HG03135 (cell line): ENCODE measurements around the gene SPINK6.

Experiments
- ATAC-seq: cut with Tn5 transposase; IDR thresholded peaks from one replicate; pipeline ENCODE4 v1.9.1; 2021; ENCODE audit warnings: mild to moderate bottlenecking, moderate library complexity; ENCODE audit not compliant: unreplicated experiment

Gene SPINK6

GRCh38 chr5:148221508-148221907, 18.7 kb downstream of the SPINK6 start:
- ATAC-seq, result no peak

DNA sequence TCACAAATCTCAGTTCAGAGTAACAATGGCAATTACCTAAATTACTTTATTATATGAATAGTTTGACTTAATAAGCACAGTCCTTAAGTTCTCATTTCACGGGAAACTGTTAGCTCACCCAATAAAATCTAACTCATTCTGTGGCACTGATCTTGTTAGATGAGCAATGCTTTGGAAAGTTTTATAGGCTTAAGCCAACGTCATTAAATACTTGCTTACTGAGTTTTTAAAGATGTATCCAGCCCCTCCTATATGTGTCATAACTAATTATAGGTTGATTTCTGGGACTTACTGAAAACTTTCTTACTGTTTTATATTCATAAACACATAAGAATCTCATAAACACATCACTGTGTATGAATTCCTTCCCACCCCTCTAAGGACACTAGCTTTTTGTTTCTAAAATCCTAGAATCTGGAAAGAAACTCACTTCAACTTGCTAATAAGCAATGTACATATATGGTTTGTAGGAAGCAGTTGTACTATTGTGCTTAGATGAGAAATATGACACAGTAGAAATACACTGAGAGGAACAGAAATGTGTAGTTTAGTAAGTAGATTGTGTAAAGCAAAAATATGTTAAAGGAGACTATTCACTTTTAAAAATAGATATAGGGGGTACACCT, 21.4 kb downstream of the SPINK6 start:
- no peak for ATAC-seq

GRCh38 chr5:148228392-148228984, 25.6 kb downstream of the SPINK6 start:
- no peak for ATAC-seq

DNA sequence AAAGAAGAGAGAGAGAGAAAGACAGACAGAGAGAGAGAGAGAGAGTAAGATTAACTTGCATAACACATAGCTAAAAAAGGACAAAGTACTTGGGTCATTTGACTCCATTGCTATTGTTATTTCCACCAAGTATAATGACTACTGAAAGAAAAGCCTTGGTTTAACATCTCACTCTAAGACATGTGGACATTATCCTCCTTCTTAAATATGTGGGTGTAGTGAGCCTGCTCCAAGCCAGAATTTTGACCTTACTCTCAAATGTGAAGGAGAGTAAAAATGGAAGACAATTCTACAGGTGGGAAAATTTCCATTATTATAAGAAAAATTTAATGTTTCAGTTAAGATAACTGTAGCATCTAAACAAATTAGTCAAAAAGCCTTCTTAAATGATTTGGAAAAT, 27.0 kb downstream of the SPINK6 start:
- ATAC-seq, result no peak

DNA sequence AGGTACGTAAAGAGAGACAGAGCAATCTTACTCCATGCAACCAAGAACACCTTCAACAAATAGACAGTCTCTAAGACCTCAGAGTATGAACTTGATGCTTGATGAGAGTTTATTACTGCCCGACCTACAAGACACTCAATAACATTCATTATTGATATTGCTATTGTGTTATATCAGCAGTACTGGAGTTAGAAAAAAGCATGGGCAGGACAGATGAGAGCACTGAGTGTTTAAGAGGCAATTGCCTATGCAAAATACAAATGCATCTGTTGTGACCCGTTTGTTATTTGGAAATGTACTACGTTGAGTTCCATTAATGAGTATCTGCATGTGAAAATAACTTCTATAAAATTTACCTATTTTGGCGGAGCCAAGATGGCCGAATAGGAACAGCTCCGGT, 27.4 kb downstream of the SPINK6 start:
- no peak for ATAC-seq

GRCh38 chr5:148237785-148238417, 35.1 kb downstream of the SPINK6 start:
- ATAC-seq, result no peak

- no peak for ATAC-seq
These were observed 35.6 kb downstream of the SPINK6 start, which contains the start of gene MARCOL for GRCh38 chr5:148238418-148238794. TSS of gene MARCOL (plus strand) at chr5:148238525. CDS start at chr5:148238598, 73 bp downstream.

DNA sequence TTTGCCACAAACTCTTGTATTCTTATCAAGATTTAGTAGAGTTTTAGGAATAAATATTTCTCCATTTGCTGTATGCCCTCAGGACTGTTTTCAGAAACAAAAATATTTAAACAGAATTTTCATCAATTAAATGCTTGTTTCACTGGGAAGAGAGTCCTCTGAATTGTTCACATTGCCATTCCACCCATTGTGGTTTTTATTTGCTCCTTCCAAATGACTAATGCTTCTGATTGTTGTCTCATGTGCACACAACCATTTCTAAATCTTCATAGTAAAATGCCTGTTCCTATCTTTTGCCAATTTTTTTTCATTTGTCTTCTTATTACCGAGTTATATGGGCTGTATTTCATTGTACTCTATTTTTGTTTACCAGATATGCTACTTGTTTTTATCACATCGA, 46.1 kb downstream of the SPINK6 start:
- ATAC-seq, result no peak

DNA sequence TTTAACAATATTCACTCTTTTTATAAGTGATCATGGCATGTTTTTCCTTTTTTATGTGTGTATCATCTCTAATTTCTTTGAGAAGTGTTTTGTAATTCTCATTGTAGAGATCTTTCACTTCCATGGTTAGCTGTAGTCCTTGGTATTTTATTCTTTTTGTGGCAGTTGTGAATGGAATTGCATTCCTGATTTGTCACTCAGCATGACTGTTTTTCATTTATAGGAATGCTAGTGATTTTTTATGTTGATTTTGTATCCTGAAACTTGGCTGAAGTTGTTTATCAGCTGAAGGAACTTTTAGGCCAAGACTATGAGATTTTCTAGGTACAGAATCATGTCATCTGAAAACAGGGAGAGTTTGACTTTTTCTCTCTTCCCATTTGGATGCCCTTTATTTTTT, 52.6 kb downstream of the SPINK6 start:
- no peak for ATAC-seq

DNA sequence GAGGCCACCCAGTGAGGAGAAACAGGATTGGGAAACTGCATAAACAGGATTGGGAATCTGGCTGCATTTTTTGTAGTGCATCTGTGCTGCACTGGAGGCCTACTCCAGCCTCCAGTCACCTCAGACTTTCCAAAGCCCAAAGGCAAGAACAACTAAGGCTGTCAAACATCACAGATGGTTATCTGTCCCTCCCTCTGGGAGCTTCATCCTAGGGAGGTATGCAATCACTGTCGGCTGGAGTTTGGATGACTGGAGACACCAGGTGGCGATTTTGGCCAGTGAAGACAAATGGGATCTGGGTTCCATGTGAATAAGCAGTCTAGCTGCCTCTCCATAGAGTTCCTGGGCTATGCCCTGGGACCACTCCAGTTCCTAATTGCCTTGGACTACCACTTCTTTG, 56.4 kb downstream of the SPINK6 start:
- ATAC-seq, result no peak

GRCh38 chr5:148261221-148261620, 58.4 kb downstream of the SPINK6 start:
- no peak for ATAC-seq
